Midbrain (tissue), 1 donor: Measurements from ENCODE around the gene TIMMDC1.
"Not testable (repeated sequence)": the region's sequence is repeated elsewhere in the genome, so short reads cannot be mapped to it uniquely, and the experiment has no call there.

ENCODE experiments used
- DNase-seq: peaks from one replicate; lab custom pipeline; 2025; lab: John Stamatoyannopoulos, UW

TIMMDC1 gene

DNA sequence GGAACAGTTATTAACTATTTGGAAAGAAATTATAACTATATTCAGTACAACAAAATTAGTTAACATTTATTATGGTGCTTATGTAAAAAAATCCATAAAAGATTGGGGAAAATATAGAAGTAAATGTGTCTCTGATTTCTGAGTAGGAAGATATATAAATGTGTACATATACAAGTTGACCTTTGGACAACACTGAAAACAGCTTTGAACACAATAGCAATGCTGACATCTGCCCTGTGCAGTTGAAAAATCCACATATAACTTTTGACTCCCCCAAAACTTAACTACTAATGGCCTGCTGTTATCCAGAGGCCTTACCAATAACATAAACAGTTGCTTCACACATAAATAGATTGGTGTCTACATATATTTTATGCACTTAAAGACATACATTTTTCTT is 12.3 kb downstream of the TIMMDC1 start:
- no peak for DNase-seq

DNA sequence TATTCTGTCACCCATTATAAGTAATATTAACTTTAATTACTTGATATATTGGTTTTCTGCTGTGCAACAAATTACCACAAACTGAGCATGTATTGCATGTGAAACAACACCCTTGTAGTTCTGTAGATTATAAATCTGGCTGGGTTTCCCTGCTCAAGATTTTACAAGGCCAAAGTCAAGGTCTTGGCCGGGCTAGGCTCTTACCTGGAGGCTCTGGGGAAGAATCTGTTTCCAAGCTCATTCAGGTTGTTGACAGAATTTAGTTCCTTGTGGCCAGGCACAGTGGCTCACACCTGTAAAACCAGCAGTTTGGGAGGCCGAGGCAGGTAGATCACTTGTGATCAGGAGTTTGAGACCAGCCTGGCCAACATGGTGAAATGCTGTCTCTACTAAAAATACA is 16.3 kb downstream of the TIMMDC1 start:
- no peak for DNase-seq

GRCh38 chr3:119517112-119517511 is 18.8 kb downstream of the TIMMDC1 start:
- no peak for DNase-seq

DNA sequence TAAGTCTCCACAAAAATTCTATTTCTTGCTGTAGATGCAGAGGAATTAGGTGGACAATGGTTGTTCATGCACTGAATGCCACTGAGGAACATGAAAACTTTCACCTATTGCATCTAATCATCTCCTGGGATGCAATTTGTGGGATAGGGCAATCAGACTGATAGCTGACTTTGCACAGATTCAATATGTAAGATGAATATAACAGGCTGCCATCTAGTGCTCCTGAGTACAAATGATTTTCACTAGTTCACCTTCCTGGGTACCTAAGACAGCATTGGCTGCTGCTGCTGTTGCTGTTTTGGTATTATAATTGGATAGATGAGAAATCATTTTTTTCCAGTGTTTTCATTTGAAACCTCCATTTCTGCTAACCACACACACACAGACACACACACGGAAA is 19.7 kb downstream of the TIMMDC1 start:
- DNase-seq, result no peak

GRCh38 chr3:119524931-119525662 is 26.8 kb downstream of the TIMMDC1 start:
- no peak for DNase-seq

GRCh38 chr3:119527714-119528113 is 29.4 kb downstream of the TIMMDC1 start:
- DNase-seq, result no peak

- no peak for DNase-seq
Observed at GRCh38 chr3:119529883-119530282, 31.5 kb downstream of the TIMMDC1 start.

DNA sequence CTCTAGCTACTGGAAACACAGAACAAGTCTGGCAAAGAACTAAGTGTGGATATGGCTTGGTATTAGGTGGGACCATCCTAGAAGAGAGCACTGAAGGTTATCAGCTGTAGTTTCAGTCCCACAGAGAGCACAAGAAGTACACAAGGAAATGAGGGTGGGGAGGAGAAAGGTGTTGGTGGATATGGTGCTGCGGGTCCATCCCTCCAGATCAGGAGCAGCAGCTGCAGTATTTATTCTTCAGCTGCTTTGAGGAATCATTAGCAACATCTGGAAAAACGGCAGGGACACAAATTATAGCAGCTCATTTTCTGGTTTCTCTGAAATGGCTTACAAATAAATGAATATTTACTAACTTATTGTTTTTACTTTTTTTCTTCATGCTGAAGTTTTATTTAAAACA is 32.1 kb downstream of the TIMMDC1 start:
- no peak for DNase-seq

GRCh38 chr3:119531151-119531550 is 32.8 kb downstream of the TIMMDC1 start:
- no peak for DNase-seq

- no peak for DNase-seq
Observed at GRCh38 chr3:119534296-119534695, 35.9 kb downstream of the TIMMDC1 start.

- no peak for DNase-seq
Observed at GRCh38 chr3:119536757-119537156, 38.4 kb downstream of the TIMMDC1 start.

GRCh38 chr3:119538772-119539171 is 40.4 kb downstream of the TIMMDC1 start:
- no peak for DNase-seq

DNA sequence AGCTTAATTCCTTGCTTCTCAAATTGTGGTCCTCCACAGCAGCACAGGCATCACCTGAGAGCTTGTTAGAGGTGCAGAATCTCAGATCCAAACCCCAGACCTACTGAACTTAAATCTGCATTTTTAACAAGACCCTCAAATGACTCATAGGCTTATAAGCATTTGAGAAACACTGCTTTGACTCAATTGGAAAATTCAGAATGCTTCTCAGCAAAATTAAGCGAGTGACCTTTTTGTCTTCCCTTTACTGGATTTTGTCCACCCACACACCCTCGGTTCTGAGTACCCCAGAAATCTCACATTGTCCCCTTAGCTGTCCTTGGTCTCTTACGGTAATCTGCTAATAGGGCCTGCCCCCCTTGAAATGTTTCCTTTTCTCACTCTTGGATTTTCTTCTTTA is 43.2 kb downstream of the TIMMDC1 start:
- DNase-seq, result no peak

DNA sequence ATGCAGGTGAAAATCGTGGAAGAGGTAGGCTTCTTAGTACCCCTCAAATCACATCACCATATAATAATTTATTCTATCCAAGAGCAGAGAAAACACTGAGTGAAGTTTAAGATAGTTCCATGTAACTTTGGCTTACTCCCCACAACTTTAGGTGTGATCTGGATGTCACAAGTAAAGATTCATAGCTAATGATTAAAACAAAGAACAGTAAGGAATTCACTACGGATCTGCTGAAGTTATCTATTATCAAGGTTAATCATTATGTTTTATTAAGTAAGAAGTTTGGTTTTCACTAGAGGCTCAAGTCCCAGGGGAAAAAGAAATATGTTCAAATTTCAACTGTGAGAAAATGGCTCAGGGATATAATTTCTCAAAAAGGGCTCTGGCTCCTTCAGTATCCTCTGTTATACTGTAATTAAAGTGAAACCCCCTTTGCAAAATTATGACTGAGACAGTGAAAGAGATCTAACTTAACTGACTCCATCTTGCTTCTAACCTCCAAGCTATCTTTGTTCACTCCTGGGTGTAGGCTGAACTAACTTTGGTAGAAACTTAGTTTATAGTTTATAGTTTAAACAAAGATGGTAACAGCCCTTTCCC is 43.9 kb downstream of the TIMMDC1 start:
- DNase-seq, result no peak

DNA sequence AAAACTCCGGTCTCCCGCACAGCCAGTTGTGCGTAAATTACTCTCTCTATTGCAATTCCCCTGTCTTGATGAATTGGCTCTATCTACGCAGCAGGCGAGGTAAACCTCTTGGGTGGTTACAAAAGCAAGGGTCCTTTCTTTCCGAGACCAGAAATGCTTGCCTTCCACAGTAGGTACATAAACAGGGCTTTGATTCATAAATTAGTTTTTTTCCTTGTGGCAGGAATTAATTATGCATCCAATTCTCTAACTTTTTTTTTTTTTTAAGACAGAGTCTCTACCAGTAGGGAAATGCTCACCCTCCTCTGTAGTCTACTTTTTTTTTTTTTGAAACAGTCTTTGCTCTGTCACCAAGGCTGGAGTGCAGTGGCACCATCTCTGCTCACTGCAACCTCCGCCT is 44.8 kb downstream of the TIMMDC1 start:
- no peak for DNase-seq

DNA sequence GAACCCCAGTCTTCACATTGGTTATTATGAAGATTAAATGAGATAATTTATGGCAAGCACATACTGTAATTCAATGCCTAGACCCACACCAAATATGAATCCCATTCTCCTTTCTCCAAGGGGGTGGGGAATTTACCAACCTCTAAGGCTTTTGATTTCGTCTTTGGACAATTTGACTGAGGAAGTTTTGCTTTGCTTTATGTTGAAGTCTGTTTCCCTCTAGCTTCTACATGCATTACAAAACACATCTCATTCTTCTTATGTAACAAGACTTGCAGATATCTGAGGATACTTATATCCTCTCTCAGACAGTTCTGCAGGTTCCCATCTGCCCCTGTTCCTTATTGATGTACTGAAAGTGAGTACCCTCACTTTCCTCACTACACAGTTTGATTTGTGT is 48.9 kb downstream of the TIMMDC1 start:
- DNase-seq, result no peak

DNA sequence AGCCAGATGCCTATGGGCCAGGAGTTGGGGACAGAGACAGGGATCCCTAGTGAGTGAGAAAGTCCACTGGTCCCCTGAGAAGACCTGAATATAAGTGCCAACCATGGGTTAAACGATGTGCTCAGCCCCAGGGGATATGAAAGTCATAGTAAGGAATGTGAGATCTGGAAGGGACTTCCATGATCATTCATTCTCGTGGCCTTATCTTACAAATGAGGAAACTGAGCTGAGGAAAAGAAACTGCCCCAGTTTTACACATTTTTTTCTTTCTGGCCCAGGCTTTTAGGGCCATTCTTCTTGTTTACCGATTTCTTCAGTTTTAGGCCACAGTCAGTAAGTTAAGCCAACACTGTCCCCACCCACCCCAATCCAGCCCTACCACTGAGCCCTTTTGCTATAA is 50.0 kb downstream of the TIMMDC1 start:
- no peak for DNase-seq

DNA sequence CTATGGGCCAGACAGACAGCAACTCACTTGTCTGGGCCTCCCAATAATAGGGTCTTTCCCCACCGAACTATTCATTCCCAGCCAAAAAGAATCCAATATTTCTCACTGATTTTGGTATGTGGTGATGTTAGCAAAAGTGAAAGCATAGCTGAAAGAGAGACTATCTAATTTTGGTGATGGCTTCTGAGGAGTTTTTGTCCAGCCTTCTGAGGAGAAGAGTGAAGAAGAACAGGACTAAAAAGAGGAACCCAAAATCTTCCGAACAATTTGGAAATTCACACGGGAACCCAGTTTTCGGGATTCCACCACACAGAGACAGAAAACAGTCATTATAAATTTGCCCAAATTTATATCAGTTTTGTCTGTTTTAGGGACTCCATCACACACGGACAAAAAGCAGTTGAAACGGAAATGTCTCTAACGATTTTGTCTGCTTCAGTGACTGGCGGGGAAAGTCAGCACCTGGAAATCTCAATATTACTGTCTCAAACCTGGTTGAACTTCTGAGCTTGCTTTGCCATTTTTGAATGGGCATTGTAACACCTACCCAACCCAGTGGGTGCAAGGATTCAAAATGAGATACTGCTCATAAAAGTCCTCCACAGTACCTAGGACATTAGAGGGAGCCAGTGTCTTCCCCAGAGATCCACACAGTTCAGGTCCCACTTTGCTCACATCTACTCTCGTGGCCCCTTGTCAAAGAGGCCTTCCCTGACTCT is 52.0 kb downstream of the TIMMDC1 start:
- no peak for DNase-seq

DNA sequence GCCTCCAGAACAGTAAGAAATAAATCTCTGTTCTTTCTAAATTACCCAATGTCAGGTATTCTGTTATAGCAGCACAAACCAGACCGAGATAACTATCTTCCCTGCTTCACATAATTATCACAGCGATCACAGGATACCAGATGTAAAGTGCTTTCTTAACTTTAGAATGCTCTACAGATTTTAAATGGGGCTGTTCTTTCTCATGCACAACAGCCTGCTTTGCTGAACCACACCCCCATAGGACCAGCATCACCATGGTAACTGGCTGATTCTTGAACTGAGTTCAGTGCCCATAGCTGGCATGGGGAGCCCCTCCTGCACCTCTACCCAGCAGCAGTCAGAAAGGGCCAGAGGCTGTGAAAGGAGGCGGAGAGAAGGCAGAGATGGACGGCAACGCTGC is 53.3 kb downstream of the TIMMDC1 start:
- DNase-seq, result no peak

- DNase-seq, result not testable (repeated sequence)
Observed at GRCh38 chr3:119552928-119553327, 54.6 kb downstream of the TIMMDC1 start.

DNA sequence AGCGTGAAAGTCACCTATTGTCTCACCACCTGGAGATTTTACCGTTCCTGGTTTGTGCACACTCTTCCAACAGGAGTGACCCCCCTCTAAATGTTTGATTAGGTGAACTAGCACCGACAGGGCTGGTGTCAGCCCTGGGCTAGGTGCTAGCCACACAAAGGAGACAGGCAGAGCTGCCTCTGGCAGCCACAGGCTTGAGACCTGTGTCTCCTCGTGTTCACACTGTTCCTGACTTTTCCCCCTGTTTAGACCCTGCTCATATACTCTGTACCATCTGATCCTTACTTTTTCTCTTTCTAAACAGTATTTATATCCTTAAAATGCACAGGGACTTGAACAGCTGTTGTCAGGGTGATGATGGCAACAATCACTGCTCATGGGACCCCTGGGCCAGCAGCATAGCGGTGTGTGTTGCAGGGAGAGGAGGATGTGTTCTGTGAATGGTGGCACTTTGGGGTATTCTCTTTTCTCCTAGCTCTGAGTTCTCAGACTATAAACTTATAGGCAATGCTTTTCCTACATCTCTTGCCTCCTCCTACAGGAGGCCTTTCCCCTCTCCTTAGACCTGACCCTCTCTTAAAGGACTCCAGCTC is 55.6 kb downstream of the TIMMDC1 start:
- no peak for DNase-seq

DNA sequence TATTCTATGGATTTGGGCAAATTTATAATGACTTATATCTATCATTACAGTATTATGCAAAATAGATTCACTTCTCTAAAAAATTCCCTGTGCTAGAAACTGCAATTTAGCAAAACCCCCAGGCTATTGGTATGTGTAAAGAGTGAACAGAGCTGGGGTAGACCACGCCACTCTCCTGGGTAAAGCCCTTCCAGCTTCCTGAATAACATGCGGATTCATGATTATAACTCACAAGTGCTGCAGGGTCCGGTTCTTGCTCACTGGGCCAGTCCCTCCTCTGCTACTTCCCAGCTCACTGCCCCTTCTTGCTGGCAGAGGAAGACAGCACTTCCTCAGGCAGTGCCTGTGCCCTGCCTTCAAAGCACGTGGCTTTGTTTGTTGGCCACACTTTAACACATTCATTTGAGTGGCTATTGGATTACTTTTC is 57.0 kb downstream of the TIMMDC1 start:
- DNase-seq, result no peak

GRCh38 chr3:119555929-119556328 is 57.6 kb downstream of the TIMMDC1 start:
- DNase-seq, result no peak
